ENCODE measurements around the gene ZBTB8B. TPM values are rescaled to one million over a fixed set of nuclear protein-coding genes. Genes with fewer than 3 reads are reported as not detected.

Gene ZBTB8B
- total RNA-seq, 2 experiments from 2014 or later, result not detected

- Mint-ChIP-seq H3K27me3 (ENCODE audit: low read depth) (peaks cover 35% of the 10 kb centered on the region), H3K27ac (no peak overlapping the region), H3K4me3 (no peak overlapping the region), H3K36me3 (ENCODE audit: low read depth) (no peaks in the 10 kb centered on the region), H3K4me1 (ENCODE audit: low read depth) (peaks cover 6% of the 10 kb centered on the region), H3K9me3 (ENCODE audit: insufficient read depth) (no peaks in the 10 kb centered on the region)
- ATAC-seq (no peak), DNase-seq (no peak)
- ChIA-PET POLR2A (no interaction called here), CTCF (no interaction called here)
Observed at GRCh38 chr1:32494711-32495337, 30.0 kb downstream of the ZBTB8B start.

GRCh38 chr1:32496127-32496526 lies 31.3 kb downstream of the ZBTB8B start:
- ATAC-seq (no peak), DNase-seq (no peak)
- Mint-ChIP-seq H3K36me3 (ENCODE audit: low read depth) (no peaks in the 10 kb centered on the region), H3K9me3 (ENCODE audit: insufficient read depth) (no peaks in the 10 kb centered on the region), H3K27ac (no peak overlapping the region), H3K4me1 (ENCODE audit: low read depth) (peaks cover 11% of the 10 kb centered on the region), H3K4me3 (no peak overlapping the region), H3K27me3 (ENCODE audit: low read depth) (peaks cover 37% of the 10 kb centered on the region)
- CTCF ChIA-PET, result no interaction called here
- POLR2A ChIA-PET, result no interaction called here

GRCh38 chr1:32498751-32499150 lies 33.9 kb downstream of the ZBTB8B start:
- H3K9me3 Mint-ChIP-seq (ENCODE audit: insufficient read depth), result no peaks in the 10 kb centered on the region
- CTCF ChIA-PET, result no interaction called here
- peaks cover 41% of the 10 kb centered on the region for H3K27me3 Mint-ChIP-seq (ENCODE audit: low read depth)
- no peak overlapping the region for H3K27ac Mint-ChIP-seq
- no peak for DNase-seq
- H3K36me3 Mint-ChIP-seq (ENCODE audit: low read depth), result no peaks in the 10 kb centered on the region
- H3K4me3 Mint-ChIP-seq, result no peak overlapping the region
- ATAC-seq, result no peak
- POLR2A ChIA-PET, result no interaction called here
- peaks cover 11% of the 10 kb centered on the region for H3K4me1 Mint-ChIP-seq (ENCODE audit: low read depth)

DNA sequence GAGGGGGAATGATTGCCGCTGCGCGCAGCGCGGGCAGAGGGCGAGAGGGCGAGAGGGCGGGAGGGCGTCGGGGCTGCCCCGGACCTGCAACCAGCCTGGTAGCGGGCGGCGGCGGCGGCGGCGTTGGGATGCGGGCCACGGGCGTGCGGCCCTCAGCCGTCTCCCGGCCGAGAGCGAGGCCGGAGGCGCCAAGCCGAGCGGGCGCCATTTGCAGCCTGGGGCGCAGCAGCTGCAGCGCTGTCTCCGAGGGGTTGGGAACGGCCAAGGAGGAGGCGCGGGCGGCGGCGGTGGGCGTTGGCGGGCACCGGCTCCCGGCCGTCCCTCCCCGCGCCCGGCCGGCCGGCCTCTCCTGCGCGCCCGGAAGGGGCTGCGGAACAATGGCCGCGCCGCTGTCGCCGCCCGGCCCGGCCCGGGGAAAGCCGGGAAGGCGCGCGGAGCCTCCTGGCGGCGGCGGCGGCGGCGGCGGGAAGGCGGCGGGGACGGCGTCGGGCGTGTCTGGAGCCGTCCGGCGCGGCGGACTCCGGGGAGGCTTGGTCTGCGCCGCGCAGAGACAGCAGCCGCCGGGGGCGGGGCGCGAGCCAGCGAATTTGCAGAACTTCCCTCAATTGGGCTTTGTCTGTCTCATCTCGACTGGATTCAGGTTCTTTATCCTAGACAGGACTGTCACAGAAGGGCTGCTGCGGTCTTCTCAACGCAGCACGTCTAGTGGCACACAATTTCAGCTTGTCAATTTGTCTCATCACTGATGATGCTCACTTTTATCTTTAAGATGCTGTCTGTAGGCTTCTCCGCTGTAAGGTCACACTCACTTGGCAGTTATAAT lies 35.7 kb downstream of the ZBTB8B start:
- Mint-ChIP-seq H3K4me1 (ENCODE audit: low read depth) (peaks cover 11% of the 10 kb centered on the region), H3K9me3 (ENCODE audit: insufficient read depth) (no peaks in the 10 kb centered on the region), H3K27ac (no peak overlapping the region), H3K4me3 (peak overlapping the region; percentile 76), H3K36me3 (ENCODE audit: low read depth) (no peaks in the 10 kb centered on the region), H3K27me3 (ENCODE audit: low read depth) (peaks cover 39% of the 10 kb centered on the region)
- POLR2A ChIA-PET, result no interaction called here
- DNase-seq (peak; percentile 26), ATAC-seq (peak; percentile 84)
- CTCF ChIA-PET, result no interaction called here

DNA sequence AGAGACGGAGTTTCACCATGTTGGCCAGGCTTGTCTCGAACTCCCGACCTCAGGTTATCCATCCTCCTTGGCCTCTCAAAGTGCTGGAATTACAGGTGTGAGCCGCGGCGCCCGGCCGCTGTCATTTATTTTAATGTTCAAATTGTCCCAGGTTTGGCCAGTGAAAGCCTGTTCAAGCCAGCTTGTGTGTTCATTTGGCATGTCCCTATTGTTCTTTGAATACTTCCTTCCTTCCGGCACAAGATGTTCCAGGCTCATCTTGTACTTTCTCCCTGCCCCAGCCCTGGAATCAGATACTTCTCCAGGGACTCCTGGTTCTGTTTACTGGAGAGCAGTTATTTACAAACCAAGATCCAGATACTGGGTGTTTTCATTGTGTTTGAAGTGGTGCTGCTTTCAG lies 37.0 kb downstream of the ZBTB8B start:
- H3K4me1 Mint-ChIP-seq (ENCODE audit: low read depth), result peaks cover 11% of the 10 kb centered on the region
- no peak for ATAC-seq
- ChIA-PET POLR2A (no interaction called here), CTCF (no interaction called here)
- no peaks in the 10 kb centered on the region for H3K36me3 Mint-ChIP-seq (ENCODE audit: low read depth)
- no peak overlapping the region for H3K27ac Mint-ChIP-seq
- H3K4me3 Mint-ChIP-seq, result peak overlapping the region; percentile 11
- H3K9me3 Mint-ChIP-seq (ENCODE audit: insufficient read depth), result no peaks in the 10 kb centered on the region
- DNase-seq, result no peak
- peaks cover 37% of the 10 kb centered on the region for H3K27me3 Mint-ChIP-seq (ENCODE audit: low read depth)

- CTCF ChIA-PET, result no interaction called here
- peaks cover 11% of the 10 kb centered on the region for H3K4me1 Mint-ChIP-seq (ENCODE audit: low read depth)
- no peaks in the 10 kb centered on the region for H3K9me3 Mint-ChIP-seq (ENCODE audit: insufficient read depth)
- H3K36me3 Mint-ChIP-seq (ENCODE audit: low read depth), result no peaks in the 10 kb centered on the region
- no peak overlapping the region for H3K4me3 Mint-ChIP-seq
- H3K27ac Mint-ChIP-seq, result no peak overlapping the region
- peaks cover 32% of the 10 kb centered on the region for H3K27me3 Mint-ChIP-seq (ENCODE audit: low read depth)
- POLR2A ChIA-PET, result no interaction called here
- DNase-seq (no peak), ATAC-seq (no peak)
Observed at GRCh38 chr1:32503153-32503552, 38.3 kb downstream of the ZBTB8B start.

DNA sequence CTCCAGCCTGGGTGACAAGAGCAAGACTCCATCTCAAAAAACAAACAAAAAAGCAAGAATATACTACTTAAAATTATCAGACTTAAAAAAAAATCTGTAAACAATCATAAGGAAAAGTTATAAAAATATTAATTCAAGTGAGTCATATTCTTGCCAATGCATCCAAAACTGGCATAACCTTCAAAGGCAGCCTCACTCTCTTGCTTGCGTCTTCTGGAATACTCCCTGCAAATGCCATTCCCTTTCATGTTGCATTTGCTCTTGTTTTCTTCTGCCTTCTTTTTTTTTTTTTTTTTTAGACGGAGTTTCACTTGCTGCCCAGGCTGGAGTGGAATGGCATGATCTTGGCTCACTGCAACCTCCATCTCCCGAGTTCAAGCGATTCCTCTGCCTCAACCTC lies 42.1 kb downstream of the ZBTB8B start:
- POLR2A ChIA-PET, result no interaction called here
- peaks cover 17% of the 10 kb centered on the region for H3K27me3 Mint-ChIP-seq (ENCODE audit: low read depth)
- H3K9me3 Mint-ChIP-seq (ENCODE audit: insufficient read depth), result no peaks in the 10 kb centered on the region
- H3K4me1 Mint-ChIP-seq (ENCODE audit: low read depth), result no peaks in the 10 kb centered on the region
- ATAC-seq (no peak), DNase-seq (no peak)
- no peak overlapping the region for H3K4me3 Mint-ChIP-seq
- no peaks in the 10 kb centered on the region for H3K36me3 Mint-ChIP-seq (ENCODE audit: low read depth)
- H3K27ac Mint-ChIP-seq, result no peak overlapping the region
- CTCF ChIA-PET, result no interaction called here

DNA sequence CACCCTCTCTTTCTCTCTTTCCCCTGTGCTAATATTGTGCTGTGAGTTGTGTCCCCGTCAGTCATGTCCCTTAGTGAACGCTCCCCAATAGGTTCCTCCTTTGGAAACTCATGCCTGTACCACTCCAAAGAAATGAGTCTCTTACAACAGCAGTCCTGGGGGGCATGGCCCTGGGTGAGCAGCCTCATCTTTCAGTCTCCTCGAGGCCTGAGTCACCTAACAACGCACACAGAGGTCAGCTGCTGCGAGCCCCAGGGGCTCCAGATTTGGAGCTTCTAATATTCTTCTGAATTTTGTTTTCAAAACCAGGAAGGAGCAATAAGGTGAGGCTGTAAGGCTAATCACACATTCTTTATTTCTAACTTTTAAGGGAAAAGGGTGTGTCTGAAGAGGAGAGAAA lies 43.9 kb downstream of the ZBTB8B start:
- Mint-ChIP-seq H3K27ac (no peak overlapping the region), H3K4me3 (no peak overlapping the region), H3K27me3 (ENCODE audit: low read depth) (peaks cover 19% of the 10 kb centered on the region), H3K4me1 (ENCODE audit: low read depth) (no peaks in the 10 kb centered on the region), H3K9me3 (ENCODE audit: insufficient read depth) (no peaks in the 10 kb centered on the region), H3K36me3 (ENCODE audit: low read depth) (no peaks in the 10 kb centered on the region)
- ChIA-PET POLR2A (no interaction called here), CTCF (no interaction called here)
- ATAC-seq (no peak), DNase-seq (no peak)

DNA sequence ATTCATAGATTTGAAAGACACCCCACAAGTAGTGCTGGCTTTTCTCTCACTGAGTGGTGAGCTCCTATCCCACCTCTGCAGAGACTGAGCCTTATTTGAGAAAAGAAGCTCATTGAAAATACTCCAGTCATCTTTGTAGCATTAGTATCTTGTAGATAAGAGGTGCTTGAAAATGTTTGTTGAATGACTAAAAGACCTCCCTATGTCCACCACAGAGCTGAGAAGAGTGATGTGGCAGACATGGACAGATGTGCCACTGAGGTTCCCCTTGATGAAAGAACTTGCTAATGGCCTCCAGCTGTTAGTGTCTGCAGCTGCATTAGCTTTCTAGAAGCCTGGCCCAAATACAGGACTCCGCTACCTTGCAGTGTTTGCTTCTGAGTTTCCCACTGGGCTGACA lies 45.1 kb downstream of the ZBTB8B start:
- H3K4me3 Mint-ChIP-seq, result no peak overlapping the region
- POLR2A ChIA-PET, result no interaction called here

More for the DNA sequence above, 45.1 kb downstream of the ZBTB8B start:
- no peaks in the 10 kb centered on the region for H3K36me3 Mint-ChIP-seq (ENCODE audit: low read depth)
- H3K27ac Mint-ChIP-seq, result no peak overlapping the region
- DNase-seq, result no peak
- no peaks in the 10 kb centered on the region for H3K9me3 Mint-ChIP-seq (ENCODE audit: insufficient read depth)
- no peaks in the 10 kb centered on the region for H3K4me1 Mint-ChIP-seq (ENCODE audit: low read depth)
- H3K27me3 Mint-ChIP-seq (ENCODE audit: low read depth), result peaks cover 20% of the 10 kb centered on the region
- no peak for ATAC-seq
- CTCF ChIA-PET, result interaction anchor here (0.8 kb wide), 1 partner anchor 11 kb away, joined by 3 read pairs; no protein-coding TSS in a partner anchor

Other genes with a start within 250 kb of the ZBTB8B start
- 10 to 100 TPM; 10.6 TPM for gene TMEM234, start 242.7 kb upstream of the ZBTB8B start, total RNA-seq
- 100 to 1,000 TPM; 194 to 196 TPM for gene EIF3I, start 242.7 kb upstream of the ZBTB8B start, total RNA-seq
- gene FAM167B, start 217.8 kb upstream of the ZBTB8B start, total RNA-seq, result under 1 TPM; 0.78 to 0.90 TPM
- 100 to 1,000 TPM; 464 to 488 TPM for gene LCK, start 213.8 kb upstream of the ZBTB8B start, total RNA-seq
- 100 to 1,000 TPM; 219 to 227 TPM for gene HDAC1, start 173.0 kb upstream of the ZBTB8B start, total RNA-seq
- 10 to 100 TPM; 23.1 to 26.1 TPM for gene MARCKSL1, start 128.8 kb upstream of the ZBTB8B start, total RNA-seq
- gene FAM229A, start 102.6 kb upstream of the ZBTB8B start, total RNA-seq, result 1 to 10 TPM; 2.6 to 3.2 TPM
- gene TSSK3, start 102.5 kb upstream of the ZBTB8B start, total RNA-seq, result under 1 TPM in 1 of 2 experiments, not detected in 1; 0.21 TPM
- gene BSDC1, start 70.6 kb upstream of the ZBTB8B start, total RNA-seq, result 10 to 100 TPM; 37.3 to 38.5 TPM
- under 1 TPM; 0.11 to 0.18 TPM for gene ZBTB8A, start 74.4 kb downstream of the ZBTB8B start, total RNA-seq
- 10 to 100 TPM; 50.5 to 54.1 TPM for gene ZBTB8OS, start 185.5 kb downstream of the ZBTB8B start, total RNA-seq
- gene RBBP4, start 186.1 kb downstream of the ZBTB8B start, total RNA-seq, result 100 to 1,000 TPM; 290 to 298 TPM
- gene SYNC, start 237.7 kb downstream of the ZBTB8B start, total RNA-seq, result not detected